HEK293 (cell line): Measurements from ENCODE around the gene ATP13A2.

Source experiments
- CTCF ChIA-PET: fragments of 350-600 bp; formaldehyde crosslinking; extraction: SDS; loops from one replicate; lab custom pipeline; 2021; ENCODE audit warnings: antibody characterized with exemption; lab: Yijun Ruan, JAX
- POLR2A ChIA-PET: fragments of 300-600 bp; formaldehyde crosslinking; extraction: SDS; loops from one replicate; lab custom pipeline; 2020; ENCODE audit warnings: antibody characterized with exemption, inconsistent platforms; lab: Yijun Ruan, JAX
- H3K27ac ChIP-seq: fragments of 200-500 bp; sonication (Bioruptor generic); 2 replicates; pipeline ENCODE4 v1.5.1; 2014; ENCODE audit warnings: low read depth, low read length, control low read depth, inconsistent platforms; ENCODE audit errors: extremely low read depth
- H3K36me3 ChIP-seq, 2 experiments: fragments of 200-500 bp in 1 of 2; sonication (Bioruptor generic) in 1 of 2; 1 replicate in 1 of 2; 2 replicates in 1 of 2; pipeline ENCODE4 v1.5.1; 2014 to 2017; ENCODE audit warnings: inconsistent platforms in 2 of 2, low read length in 2 of 2; ENCODE audit not compliant: control insufficient read depth in 2 of 2, insufficient read depth in 1 of 2
- H3K4me1 ChIP-seq: fragments of 200-500 bp; sonication (Bioruptor generic); 2 replicates; pipeline ENCODE4 v1.5.1; 2014; ENCODE audit warnings: mild to moderate bottlenecking, low read length, inconsistent platforms; ENCODE audit not compliant: control insufficient read depth, insufficient read depth
- H3K4me3 ChIP-seq: 2 replicates; pipeline ENCODE4 v1.5.1; 2011; ENCODE audit warnings: low read depth, mild to moderate bottlenecking, control low read depth, low read length, moderate library complexity
- H3K9me3 ChIP-seq: fragments of 200-500 bp; sonication (Bioruptor generic); 2 replicates; pipeline ENCODE4 v1.5.1; 2014; ENCODE audit warnings: low read depth, low read length, inconsistent platforms; ENCODE audit not compliant: control insufficient read depth, insufficient read depth
- BCL11B ChIP-seq: fragments of 450-650 bp; formaldehyde crosslinking; IDR thresholded peaks from 2 replicates; pipeline ENCODE4 v1.5.1; 2016; ENCODE audit warnings: low read depth, missing biosample characterization, missing genetic modification characterization
- FEZF1 ChIP-seq: fragments of 450-650 bp; formaldehyde crosslinking; IDR thresholded peaks from 2 replicates; pipeline ENCODE4 v1.5.1; 2016; ENCODE audit warnings: missing biosample characterization, missing genetic modification characterization
- GLIS2 ChIP-seq: fragments of 450-650 bp; formaldehyde crosslinking; IDR thresholded peaks from 2 replicates; pipeline ENCODE4 v1.5.1; 2016; ENCODE audit warnings: missing biosample characterization, missing genetic modification characterization
- KLF8 ChIP-seq: fragments of 450-650 bp; formaldehyde crosslinking; IDR thresholded peaks from 2 replicates; pipeline ENCODE4 v1.5.1; 2016; ENCODE audit warnings: missing biosample characterization, missing genetic modification characterization
- MZF1 ChIP-seq: fragments of 450-650 bp; formaldehyde crosslinking; IDR thresholded peaks from 2 replicates; pipeline ENCODE4 v1.5.1; 2017; ENCODE audit warnings: missing biosample characterization, missing genetic modification characterization, borderline replicate concordance
- OSR2 ChIP-seq: fragments of 450-650 bp; formaldehyde crosslinking; IDR thresholded peaks from 2 replicates; pipeline ENCODE4 v1.5.1; 2016; ENCODE audit warnings: missing biosample characterization, missing genetic modification characterization
- OVOL3 ChIP-seq: fragments of 450-650 bp; formaldehyde crosslinking; IDR thresholded peaks from 2 replicates; pipeline ENCODE4 v1.5.1; 2016; ENCODE audit warnings: missing biosample characterization, missing genetic modification characterization
- SCRT1 ChIP-seq: fragments of 450-650 bp; formaldehyde crosslinking; IDR thresholded peaks from 2 replicates; pipeline ENCODE4 v1.5.1; 2016; ENCODE audit warnings: missing biosample characterization, missing genetic modification characterization, borderline replicate concordance
- SP2 ChIP-seq: fragments of 450-650 bp; formaldehyde crosslinking; IDR thresholded peaks from 2 replicates; pipeline ENCODE4 v1.5.1; 2016; ENCODE audit warnings: missing biosample characterization, missing genetic modification characterization
- YY2 ChIP-seq: fragments of 450-650 bp; formaldehyde crosslinking; IDR thresholded peaks from 2 replicates; pipeline ENCODE4 v1.5.1; 2016; ENCODE audit warnings: missing biosample characterization, missing genetic modification characterization
- ZBTB20 ChIP-seq: fragments of 450-650 bp; formaldehyde crosslinking; IDR thresholded peaks from 2 replicates; pipeline ENCODE4 v1.5.1; 2016; ENCODE audit warnings: missing biosample characterization, missing genetic modification characterization
- ZBTB21 ChIP-seq: fragments of 450-650 bp; formaldehyde crosslinking; IDR thresholded peaks from 2 replicates; pipeline ENCODE4 v1.5.1; 2017; ENCODE audit warnings: missing biosample characterization, missing genetic modification characterization
- ZNF155 ChIP-seq: fragments of 450-650 bp; formaldehyde crosslinking; IDR thresholded peaks from 2 replicates; pipeline ENCODE4 v1.5.1; 2016; ENCODE audit warnings: missing biosample characterization, missing genetic modification characterization
- ZNF2 ChIP-seq: fragments of 450-650 bp; formaldehyde crosslinking; IDR thresholded peaks from 2 replicates; pipeline ENCODE4 v1.5.1; 2016; ENCODE audit warnings: missing biosample characterization, missing genetic modification characterization
- ZNF214 ChIP-seq: fragments of 450-650 bp; formaldehyde crosslinking; IDR thresholded peaks from 2 replicates; pipeline ENCODE4 v1.5.1; 2017; ENCODE audit warnings: missing biosample characterization, mild to moderate bottlenecking, missing genetic modification characterization, borderline replicate concordance
- ZNF530 ChIP-seq: fragments of 450-650 bp; formaldehyde crosslinking; IDR thresholded peaks from 2 replicates; pipeline ENCODE4 v1.5.1; 2016; ENCODE audit warnings: low read depth, missing biosample characterization, missing genetic modification characterization
- ZNF626 ChIP-seq: fragments of 450-650 bp; sonication (Bioruptor Pico); formaldehyde crosslinking; IDR thresholded peaks from 2 replicates; pipeline ENCODE4 v1.5.1; 2018; ENCODE audit warnings: missing biosample characterization, missing genetic modification characterization, inconsistent platforms
- ZNF664 ChIP-seq: fragments of 450-650 bp; formaldehyde crosslinking; IDR thresholded peaks from 2 replicates; pipeline ENCODE4 v1.5.1; 2016; ENCODE audit warnings: missing biosample characterization, missing genetic modification characterization
- TF ChIP-seq, protein P1 (sequence below): fragments of 450-650 bp; formaldehyde crosslinking; IDR thresholded peaks from 2 replicates; pipeline ENCODE4 v1.5.1; 2017; ENCODE audit warnings: missing biosample characterization, missing genetic modification characterization
- TF ChIP-seq, protein P2 (sequence below): fragments of 450-650 bp; formaldehyde crosslinking; IDR thresholded peaks from 2 replicates; pipeline ENCODE4 v1.5.1; 2016; ENCODE audit warnings: missing biosample characterization, missing genetic modification characterization

ATP13A2 gene

DNA sequence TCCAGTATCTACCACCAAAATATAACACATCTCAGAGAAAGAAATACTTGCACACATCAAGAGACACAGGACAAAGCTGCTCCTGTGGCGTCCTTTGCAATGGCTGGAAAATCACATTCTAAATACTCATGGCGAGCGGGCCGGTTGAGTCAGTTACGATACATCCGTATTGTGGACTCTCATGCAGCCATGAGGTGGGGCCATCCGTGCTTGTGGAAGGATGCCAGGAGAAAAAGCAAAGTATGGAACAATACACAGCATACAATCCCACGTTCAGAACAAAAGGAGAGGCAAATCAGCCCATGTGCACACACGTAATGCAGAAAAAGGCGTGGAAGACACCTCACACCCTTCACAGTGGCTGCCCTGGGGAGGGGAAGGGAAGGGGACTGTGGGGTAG lies 13.1 kb downstream of the ATP13A2 start (continued):
- no peak for TF ChIP-seq MZF1
- TF ChIP-seq, protein P1, sequence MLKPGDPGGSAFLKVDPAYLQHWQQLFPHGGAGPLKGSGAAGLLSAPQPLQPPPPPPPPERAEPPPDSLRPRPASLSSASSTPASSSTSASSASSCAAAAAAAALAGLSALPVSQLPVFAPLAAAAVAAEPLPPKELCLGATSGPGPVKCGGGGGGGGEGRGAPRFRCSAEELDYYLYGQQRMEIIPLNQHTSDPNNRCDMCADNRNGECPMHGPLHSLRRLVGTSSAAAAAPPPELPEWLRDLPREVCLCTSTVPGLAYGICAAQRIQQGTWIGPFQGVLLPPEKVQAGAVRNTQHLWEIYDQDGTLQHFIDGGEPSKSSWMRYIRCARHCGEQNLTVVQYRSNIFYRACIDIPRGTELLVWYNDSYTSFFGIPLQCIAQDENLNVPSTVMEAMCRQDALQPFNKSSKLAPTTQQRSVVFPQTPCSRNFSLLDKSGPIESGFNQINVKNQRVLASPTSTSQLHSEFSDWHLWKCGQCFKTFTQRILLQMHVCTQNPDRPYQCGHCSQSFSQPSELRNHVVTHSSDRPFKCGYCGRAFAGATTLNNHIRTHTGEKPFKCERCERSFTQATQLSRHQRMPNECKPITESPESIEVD (tag by site-specific recombination), result no peak
- no peak for TF ChIP-seq BCL11B (tag by site-specific recombination)
- TF ChIP-seq, protein P2, sequence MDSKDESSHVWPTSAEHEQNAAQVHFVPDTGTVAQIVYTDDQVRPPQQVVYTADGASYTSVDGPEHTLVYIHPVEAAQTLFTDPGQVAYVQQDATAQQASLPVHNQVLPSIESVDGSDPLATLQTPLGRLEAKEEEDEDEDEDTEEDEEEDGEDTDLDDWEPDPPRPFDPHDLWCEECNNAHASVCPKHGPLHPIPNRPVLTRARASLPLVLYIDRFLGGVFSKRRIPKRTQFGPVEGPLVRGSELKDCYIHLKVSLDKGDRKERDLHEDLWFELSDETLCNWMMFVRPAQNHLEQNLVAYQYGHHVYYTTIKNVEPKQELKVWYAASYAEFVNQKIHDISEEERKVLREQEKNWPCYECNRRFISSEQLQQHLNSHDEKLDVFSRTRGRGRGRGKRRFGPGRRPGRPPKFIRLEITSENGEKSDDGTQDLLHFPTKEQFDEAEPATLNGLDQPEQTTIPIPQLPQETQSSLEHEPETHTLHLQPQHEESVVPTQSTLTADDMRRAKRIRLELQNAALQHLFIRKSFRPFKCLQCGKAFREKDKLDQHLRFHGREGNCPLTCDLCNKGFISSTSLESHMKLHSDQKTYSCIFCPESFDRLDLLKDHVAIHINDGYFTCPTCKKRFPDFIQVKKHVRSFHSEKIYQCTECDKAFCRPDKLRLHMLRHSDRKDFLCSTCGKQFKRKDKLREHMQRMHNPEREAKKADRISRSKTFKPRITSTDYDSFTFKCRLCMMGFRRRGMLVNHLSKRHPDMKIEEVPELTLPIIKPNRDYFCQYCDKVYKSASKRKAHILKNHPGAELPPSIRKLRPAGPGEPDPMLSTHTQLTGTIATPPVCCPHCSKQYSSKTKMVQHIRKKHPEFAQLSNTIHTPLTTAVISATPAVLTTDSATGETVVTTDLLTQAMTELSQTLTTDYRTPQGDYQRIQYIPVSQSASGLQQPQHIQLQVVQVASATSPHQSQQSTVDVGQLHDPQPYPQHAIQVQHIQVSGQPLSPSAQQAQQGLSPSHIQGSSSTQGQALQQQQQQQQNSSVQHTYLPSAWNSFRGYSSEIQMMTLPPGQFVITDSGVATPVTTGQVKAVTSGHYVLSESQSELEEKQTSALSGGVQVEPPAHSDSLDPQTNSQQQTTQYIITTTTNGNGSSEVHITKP (tag by site-specific recombination), result no peak
- no peak for TF ChIP-seq SCRT1 (tag by site-specific recombination)
- no peak for TF ChIP-seq ZNF664 (tag by site-specific recombination)
- TF ChIP-seq, all 188 proteins: peak for 0

DNA sequence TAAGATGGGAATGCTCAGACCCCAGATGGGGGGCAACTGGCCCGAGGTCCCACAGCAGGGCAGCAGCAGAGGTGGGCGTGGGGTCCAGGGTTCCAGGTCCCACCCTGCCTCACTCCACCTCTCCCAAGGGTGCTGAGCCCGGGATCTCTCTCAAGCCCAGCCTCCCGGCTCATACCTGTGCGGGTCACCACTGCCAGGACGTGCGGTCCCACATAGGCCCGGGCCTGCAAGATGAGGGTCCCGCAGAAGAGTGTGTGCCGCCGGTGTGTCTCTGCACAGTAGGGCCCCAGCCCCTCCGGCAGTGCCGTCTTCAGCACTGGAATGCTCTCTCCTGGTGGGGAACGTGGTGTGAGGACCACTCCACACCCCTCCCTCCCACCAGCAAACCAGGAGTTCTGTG lies 14.9 kb downstream of the ATP13A2 start:
- peaks cover 0 to 72% of the 10 kb centered on the region in 2 experiments; a peak in 2 of 3 replicates for H3K36me3 ChIP-seq
- no peak for TF ChIP-seq OSR2 (tag by site-specific recombination)
- no peak for TF ChIP-seq YY2 (tag by site-specific recombination)
- no peak for TF ChIP-seq OVOL3 (tag by site-specific recombination)
- no peak for TF ChIP-seq ZBTB20 (tag by site-specific recombination)
- no peak for TF ChIP-seq ZNF214
- TF ChIP-seq SP2 (tag by site-specific recombination), result no peak
- TF ChIP-seq ZNF530 (tag by site-specific recombination), result no peak
- TF ChIP-seq ZNF2 (tag by site-specific recombination), result no peak
- TF ChIP-seq ZNF155 (tag by site-specific recombination), result no peak
- no peak for TF ChIP-seq ZBTB21 (tag by site-specific recombination)
- TF ChIP-seq GLIS2 (tag by site-specific recombination), result no peak
- no peak for TF ChIP-seq KLF8 (tag by site-specific recombination)
- TF ChIP-seq FEZF1 (tag by site-specific recombination), result no peak
- TF ChIP-seq, all 188 proteins: peak for 0
- Histone ChIP-seq H3K9me3 (no peaks in the 10 kb centered on the region), H3K27ac (no peak overlapping the region), H3K4me3 (no peak overlapping the region), H3K4me1 (no peaks in the 10 kb centered on the region)
- ChIA-PET POLR2A (no interaction called here), CTCF (no interaction called here)

DNA sequence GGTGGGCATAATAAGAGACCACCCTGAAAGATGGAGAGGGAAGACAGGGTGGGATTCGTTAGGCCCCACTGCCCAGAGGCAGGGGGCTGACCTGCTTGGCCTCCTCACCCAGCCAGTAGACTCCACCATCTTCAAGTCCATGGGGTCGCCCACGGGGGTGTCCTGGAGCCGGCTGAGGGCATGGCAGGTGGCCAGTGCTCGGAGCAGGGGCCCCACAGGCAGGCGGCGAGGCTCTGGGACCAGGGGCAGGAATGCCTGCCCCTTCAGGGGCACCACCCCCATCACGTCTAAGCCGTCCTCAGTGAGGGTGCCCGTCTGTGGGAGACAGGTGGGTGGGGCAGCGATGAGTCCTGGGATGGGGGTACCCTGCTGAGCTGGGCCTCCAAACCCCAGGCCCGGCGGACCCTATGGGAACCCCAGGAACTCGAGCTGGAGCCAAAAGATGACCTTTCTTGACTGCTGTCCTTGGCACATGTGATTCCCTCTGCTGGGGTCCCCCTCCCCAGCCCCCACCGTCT lies 18.1 kb downstream of the ATP13A2 start:
- Histone ChIP-seq H3K4me1 (no peaks in the 10 kb centered on the region), H3K27ac (no peak overlapping the region), H3K36me3 (peaks cover 0 to 73% of the 10 kb centered on the region in 2 experiments; a peak in 2 of 3 replicates), H3K4me3 (no peak overlapping the region), H3K9me3 (no peaks in the 10 kb centered on the region)
- CTCF ChIA-PET, result no interaction called here
- TF ChIP-seq GLIS2 (tag by site-specific recombination) (peak; percentile 19; the same call in 1 of the 2 replicates), ZNF626 (tag by site-specific recombination) (no peak)
- POLR2A ChIA-PET, result interaction anchor here (0.6 kb wide), 1 partner anchor 9 kb away, joined by 4 read pairs; no protein-coding TSS in a partner anchor
